VCaP (cell line): ENCODE measurements around the gene GMDS.

ENCODE experiments used
- H3K27ac ChIP-seq: fragments of 450-650 bp; 2 replicates; pipeline ENCODE4 v1.5.1; 2017
- CTCF ChIP-seq: fragments of 450-650 bp; conservative IDR thresholded peaks from 2 replicates; pipeline ENCODE4 v1.5.1; 2017; ENCODE audit warnings: mild to moderate bottlenecking, moderate library complexity

The GMDS gene

DNA sequence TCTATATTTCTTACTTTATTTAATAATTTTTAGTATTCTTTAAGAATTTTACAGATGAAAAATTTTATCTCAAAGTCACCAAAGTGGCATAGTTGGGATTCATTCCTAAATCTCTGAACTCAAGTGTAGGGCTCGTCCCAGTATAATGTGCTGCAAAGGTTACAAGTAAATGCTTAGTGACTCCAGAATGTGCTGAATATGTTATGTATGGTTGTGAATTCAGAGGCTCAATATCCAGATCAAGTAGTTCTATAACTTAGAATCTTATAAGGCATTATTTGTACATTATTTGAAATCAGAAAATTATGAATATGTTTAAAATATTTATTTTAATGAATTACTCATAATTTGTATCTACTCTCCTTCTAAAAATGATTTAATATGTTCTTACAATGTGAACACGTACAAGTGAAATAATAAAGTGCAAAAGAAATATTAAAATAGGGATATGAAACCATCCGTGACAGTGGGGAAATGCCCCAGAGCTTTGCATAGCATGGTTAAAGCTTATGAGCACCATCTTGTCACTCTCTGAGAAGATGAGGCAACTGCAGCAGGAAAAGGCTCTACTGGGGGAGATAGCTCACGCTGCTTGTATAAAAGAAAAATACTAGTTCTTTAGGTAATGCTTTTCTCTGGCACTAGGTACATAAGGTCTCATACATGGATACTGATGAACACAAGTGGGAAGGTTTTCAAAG lies 376.7 kb downstream of the GMDS start:
- no peak for TF ChIP-seq CTCF
- no peak overlapping the region for H3K27ac ChIP-seq

GRCh38 chr6:1867197-1867596 lies 378.2 kb downstream of the GMDS start:
- no peak for TF ChIP-seq CTCF
- H3K27ac ChIP-seq = no peak overlapping the region

- H3K27ac ChIP-seq = no peak overlapping the region
These were observed 379.8 kb downstream of the GMDS start for GRCh38 chr6:1865585-1865984.

DNA sequence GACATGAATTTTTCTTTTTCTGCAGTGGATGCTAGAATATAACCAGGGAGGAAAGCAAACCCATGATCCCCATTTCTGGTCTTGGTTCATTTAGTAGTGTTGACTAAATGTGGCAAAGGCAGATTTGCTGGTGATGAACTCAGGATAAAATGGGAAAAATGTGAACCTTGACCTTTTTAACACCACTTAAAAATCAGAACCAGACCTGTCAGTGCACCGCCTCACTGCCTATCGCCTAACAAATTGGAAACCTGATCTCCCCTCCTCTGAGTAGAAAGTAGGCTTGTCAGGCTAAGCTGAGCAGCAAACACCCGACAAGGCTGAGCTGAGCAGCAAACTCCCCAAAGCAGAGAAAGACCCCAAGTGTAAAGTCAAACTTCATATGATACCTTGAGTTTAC lies 380.9 kb downstream of the GMDS start:
- H3K27ac ChIP-seq = no peak overlapping the region
- no peak for TF ChIP-seq CTCF

More at GRCh38 chr6:1865585-1865984, 379.8 kb downstream of the GMDS start:
- no peak for TF ChIP-seq CTCF

DNA sequence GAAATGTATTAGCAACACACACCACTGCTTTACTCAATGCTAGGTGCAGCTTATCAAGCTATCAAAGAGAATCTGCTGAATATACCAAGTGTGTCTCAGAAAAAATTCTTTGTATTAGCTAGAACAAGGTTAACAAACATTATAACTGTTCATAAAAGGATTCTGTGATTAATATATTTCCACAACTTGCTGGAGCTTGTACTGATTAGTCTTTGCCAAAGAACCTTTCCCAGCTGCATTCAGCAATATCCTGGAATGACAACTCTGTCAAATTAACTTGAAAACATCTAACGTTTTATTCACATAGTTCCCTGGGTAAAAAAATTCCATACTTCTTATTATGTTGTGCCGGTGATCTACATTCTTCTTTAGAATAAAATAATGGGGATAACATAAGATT lies 383.0 kb downstream of the GMDS start:
- no peak overlapping the region for H3K27ac ChIP-seq

DNA sequence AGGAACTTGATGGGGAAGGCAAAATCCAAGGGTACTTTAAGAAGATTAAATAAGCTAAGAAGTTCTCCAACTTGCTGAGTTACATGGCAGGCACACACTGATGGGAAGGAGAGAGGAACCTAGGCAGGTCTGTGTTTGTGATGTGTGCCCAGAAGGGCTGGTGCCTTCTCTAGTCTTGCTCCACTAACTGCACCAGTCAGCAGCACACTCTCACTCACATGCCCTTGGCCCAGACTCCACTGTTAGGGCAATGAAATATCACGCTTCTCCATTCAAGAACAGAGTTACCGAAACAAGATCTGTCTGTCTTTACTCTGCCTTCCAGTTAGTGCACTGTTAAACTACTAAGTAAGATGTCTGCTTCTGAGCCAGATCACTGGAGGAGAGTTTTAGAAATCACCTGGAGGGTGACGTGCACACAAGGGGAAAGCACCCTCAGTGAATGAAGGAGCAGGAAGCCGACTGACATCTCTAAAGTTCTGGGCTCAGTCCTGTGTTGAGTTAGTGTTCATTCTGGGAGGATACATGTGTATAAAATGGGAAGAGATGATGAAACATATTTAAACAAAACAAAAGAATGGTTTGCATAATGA lies 384.6 kb downstream of the GMDS start:
- no peak for TF ChIP-seq CTCF

More for the DNA sequence above, 383.0 kb downstream of the GMDS start:
- no peak for TF ChIP-seq CTCF

GRCh38 chr6:1858859-1859258 lies 386.5 kb downstream of the GMDS start:
- TF ChIP-seq CTCF = no peak
- H3K27ac ChIP-seq = no peak overlapping the region

More for the DNA sequence above, 384.6 kb downstream of the GMDS start:
- H3K27ac ChIP-seq = no peak overlapping the region
